GM21447 (cell line): ENCODE results near the gene DNAJB13.

ENCODE experiments used
- ATAC-seq: cut with Tn5 transposase; IDR thresholded peaks from one replicate; pipeline ENCODE4 v1.9.1; 2021; ENCODE audit not compliant: unreplicated experiment

DNAJB13 gene

GRCh38 chr11:74012074-74012809 lies 61.4 kb downstream of the DNAJB13 start:
- no peak for ATAC-seq

GRCh38 chr11:74013141-74013540 lies 62.3 kb downstream of the DNAJB13 start:
- ATAC-seq, result no peak

GRCh38 chr11:74014880-74015279 lies 64.1 kb downstream of the DNAJB13 start:
- no peak for ATAC-seq

- no peak for ATAC-seq
These were observed 65.3 kb downstream of the DNAJB13 start for GRCh38 chr11:74015919-74016684.

- ATAC-seq, result no peak
These were observed 66.8 kb downstream of the DNAJB13 start for GRCh38 chr11:74017631-74018030.

GRCh38 chr11:74018331-74019005 lies 67.6 kb downstream of the DNAJB13 start:
- no peak for ATAC-seq

GRCh38 chr11:74019104-74019738 lies 68.4 kb downstream of the DNAJB13 start:
- no peak for ATAC-seq

GRCh38 chr11:74019860-74020259 lies 69.0 kb downstream of the DNAJB13 start:
- no peak for ATAC-seq
